PFSK-1 (cell line): ENCODE data around the gene MRFAP1L1.

Source experiments
- POLR2AphosphoS5 ChIP-seq: IDR thresholded peaks from 2 replicates; pipeline ENCODE4 v1.6.1; 2012; ENCODE audit warnings: low read depth, mild to moderate bottlenecking, control low read depth, low read length, moderate library complexity
- SIN3A ChIP-seq: IDR thresholded peaks from 2 replicates; pipeline ENCODE4 v1.6.1; 2012; ENCODE audit warnings: mild to moderate bottlenecking, low read length, moderate library complexity, borderline replicate concordance; ENCODE audit not compliant: insufficient read depth
- TAF1 ChIP-seq: IDR thresholded peaks from 2 replicates; pipeline ENCODE4 v1.6.1; 2012; ENCODE audit warnings: low read length, control low read depth, borderline replicate concordance; ENCODE audit not compliant: insufficient read depth

GRCh38 chr4:6693231-6694176, 16.2 kb downstream of the MRFAP1L1 start, which contains the start of gene S100P:
- TF ChIP-seq POLR2AphosphoS5 (no peak), TAF1 (no peak), SIN3A (no peak)
